Measurements from ENCODE around the gene HNRNPUL1. TPM values are rescaled to one million over a fixed set of nuclear protein-coding genes. Genes with fewer than 3 reads are reported as not detected.
A peak's percentile ranks its signal among the peaks of the same experiment; 100 is the strongest.

The HNRNPUL1 gene
- total RNA-seq, 2 experiments from 2014 or later: 367 to 388 TPM

GRCh38 chr19:41303954-41304353, 39.8 kb downstream of the HNRNPUL1 start:
- H3K4me1 Mint-ChIP-seq (ENCODE audit: low read depth): peaks cover 99% of the 10 kb centered on the region
- Histone ChIP-seq H3K36me3 (ENCODE audit: insufficient read depth, low read length) (peaks cover 74% of the 10 kb centered on the region), H3K4me1 (ENCODE audit: insufficient read depth, low read length) (peaks cover 99% of the 10 kb centered on the region), H3K27me3 (ENCODE audit: control insufficient read depth in 1 of 2, insufficient read depth in 2 of 2, low read length in 2 of 2) (no peaks in the 10 kb centered on the region), H3K27ac (ENCODE audit: low read depth in 1 of 2, low read length in 2 of 2) (peak overlapping the region; percentile 73 to 97), H3K9me3 (ENCODE audit: control insufficient read depth in 1 of 2, insufficient read depth in 1 of 2, low read length in 2 of 2) (no peaks in the 10 kb centered on the region), H3K4me3 (ENCODE audit: low read length) (peak overlapping the region; percentile 44)
- no peaks in the 10 kb centered on the region for H3K27me3 Mint-ChIP-seq
- intact Hi-C loops (cut with DNase I, micrococcal nuclease): loop anchor here in 1 of 2 experiments (10.0 kb wide), 1 partner anchor 329 kb away; no protein-coding TSS in a partner anchor
- H3K36me3 Mint-ChIP-seq (ENCODE audit: low read depth): peaks cover 94% of the 10 kb centered on the region
- POLR2A ChIA-PET: interaction anchor here (1.0 to 12.9 kb wide), 3 partner anchors 24 to 48 kb away, joined by 4 to 314 read pairs (median 11); partner anchors contain the start of gene HNRNPUL1
- peak overlapping the region; percentile 84 for H3K4me3 Mint-ChIP-seq
- no peak for TF ChIP-seq CTCF (IDR thresholded peaks at IDR 0.05)
- peak overlapping the region; percentile 97 for H3K27ac Mint-ChIP-seq
- DNase-seq (peak in 6 of 14 experiments; percentile 25 to 75 (median 50)), ATAC-seq (ENCODE audit: poor library complexity) (no peak)
- no peaks in the 10 kb centered on the region for H3K9me3 Mint-ChIP-seq
- CTCF ChIA-PET: interaction anchor here (0.7 to 1.1 kb wide), 3 partner anchors 15 to 94 kb away, joined by 3 read pairs; no protein-coding TSS in a partner anchor

- DNase-seq: no peak
- CTCF ChIA-PET: interaction anchor here (0.8 to 1.3 kb wide), 3 partner anchors 40 to 101 kb away, joined by 3 to 5 read pairs (median 4); no protein-coding TSS in a partner anchor
- H3K9me3 ChIP-seq (ENCODE audit: control insufficient read depth in 1 of 2, insufficient read depth in 1 of 2, low read length in 2 of 2): no peaks in the 10 kb centered on the region
Observed at GRCh38 chr19:41304706-41305483, 40.7 kb downstream of the HNRNPUL1 start.

More at GRCh38 chr19:41304706-41305483, 40.7 kb downstream of the HNRNPUL1 start:
- H3K27ac Mint-ChIP-seq: peak overlapping the region; percentile 97
- peak overlapping the region; percentile 54 for H3K4me3 Mint-ChIP-seq
- intact Hi-C loops (cut with DNase I, micrococcal nuclease): loop anchor here (5.0 to 10.0 kb wide), 4 partner anchors 47 to 643 kb away; partner anchors contain the start of gene TGFB1 (in 1 of the 2)
- Histone ChIP-seq H3K27ac (ENCODE audit: low read depth in 1 of 2, low read length in 2 of 2) (peak overlapping the region; percentile 73 to 97), H3K4me3 (ENCODE audit: low read length) (peak overlapping the region; percentile 44), H3K27me3 (ENCODE audit: control insufficient read depth in 1 of 2, insufficient read depth in 2 of 2, low read length in 2 of 2) (no peaks in the 10 kb centered on the region), H3K4me1 (ENCODE audit: insufficient read depth, low read length) (peaks cover 98% of the 10 kb centered on the region), H3K36me3 (ENCODE audit: insufficient read depth, low read length) (peaks cover 65% of the 10 kb centered on the region)
- ATAC-seq (ENCODE audit: poor library complexity): no peak
- POLR2A ChIA-PET: interaction anchor here (1.0 to 12.9 kb wide), 7 partner anchors 9 to 642 kb away, joined by 4 to 314 read pairs (median 8); partner anchors contain the start of gene HNRNPUL1
- H3K27me3 Mint-ChIP-seq: no peaks in the 10 kb centered on the region
- H3K9me3 Mint-ChIP-seq: no peaks in the 10 kb centered on the region
- no peak for TF ChIP-seq CTCF (IDR thresholded peaks at IDR 0.05)
- H3K4me1 Mint-ChIP-seq (ENCODE audit: low read depth): peaks cover 98% of the 10 kb centered on the region
- peaks cover 91% of the 10 kb centered on the region for H3K36me3 Mint-ChIP-seq (ENCODE audit: low read depth)

Measured in CD4-positive, alpha-beta T cell (primary cell).